Transverse colon (tissue), 4 donors: ENCODE data around the gene DIP2B. TPM values are rescaled to one million over a fixed set of nuclear protein-coding genes. Genes with fewer than 3 reads are reported as not detected.

Experiments
- DNase-seq: peaks from one replicate; pipeline ENCODE4 v3.0.0-alpha.2; 2019
- H3K27ac ChIP-seq, 4 donors: fragments of 200-600 bp; sonication (generic); 2 replicates each; pipeline ENCODE4 v1.5.1; 2016 to 2018; ENCODE audit warnings: inconsistent platforms in 4 of 4
- H3K27me3 ChIP-seq: fragments of 200-600 bp; sonication (generic); 2 replicates; pipeline ENCODE4 v1.5.1; 2017; ENCODE audit warnings: inconsistent platforms
- H3K36me3 ChIP-seq, 4 donors: fragments of 200-600 bp; sonication (generic); 2 replicates each; pipeline ENCODE4 v1.5.1; 2017 to 2019; ENCODE audit warnings: inconsistent platforms in 4 of 4
- H3K4me1 ChIP-seq, 4 donors: fragments of 200-600 bp; sonication (generic); 2 replicates each; pipeline ENCODE4 v1.5.1; 2017 to 2020; ENCODE audit warnings: inconsistent platforms in 4 of 4
- H3K4me3 ChIP-seq, 4 donors: fragments of 200-600 bp; sonication (generic); 1 replicate in 1 of 4; 2 replicates in 3 of 4; pipeline versions ENCODE4 v1.5.1 to v1.6.1; 2017 to 2019; ENCODE audit warnings: inconsistent platforms in 4 of 4
- H3K9me3 ChIP-seq, 2 donors: fragments of 200-600 bp; sonication (generic); 2 replicates each; pipeline ENCODE4 v1.5.1; 2017 to 2019; ENCODE audit warnings: inconsistent platforms in 2 of 2
- CTCF ChIP-seq, 5 experiments: fragments of 200-600 bp in 3 of 5; fragments of 450-650 bp in 2 of 5; sonication (generic) in 3 of 5; IDR thresholded peaks; 1 replicate in 2 of 5; 2 replicates in 3 of 5; pipeline ENCODE4 v1.5.1; 2016 to 2017; ENCODE audit warnings: antibody characterized with exemption in 5 of 5, inconsistent platforms in 3 of 5, mild to moderate bottlenecking in 2 of 5, moderate library complexity in 1 of 5
- EP300 ChIP-seq: sonication (generic); formaldehyde crosslinking; IDR thresholded peaks from one replicate; pipeline ENCODE4 v1.6.1; 2017; ENCODE audit warnings: antibody characterized with exemption, low read depth
- POLR2A ChIP-seq: fragments of 450-650 bp; IDR thresholded peaks from one replicate; pipeline ENCODE4 v1.6.1; 2016; ENCODE audit warnings: antibody characterized with exemption, mild to moderate bottlenecking, moderate library complexity
- POLR2AphosphoS5 ChIP-seq, 3 donors: sonication (generic); formaldehyde crosslinking; IDR thresholded peaks; one replicate each; pipeline ENCODE4 v1.6.1; 2016; ENCODE audit warnings: antibody characterized with exemption in 3 of 3
- WGBS, 2 donors: methylation state at CpG; one replicate each; pipeline ENCODE4 v1.1.5; 2018; ENCODE audit warnings: low coverage in 1 of 2; 5-methylcytosine and 5-hydroxymethylcytosine counted together
- in situ Hi-C, 4 donors: fragments of 200-750 bp; cut with MboI; loops; one replicate each; pipeline versions ENCODE4 v1.15.0 to v1.15.1; 2017; ENCODE audit warnings: low sequenced_read_pairs in 3 of 4, low pct_ligation_motif_present in 1 of 4, low pct_unique_long_range_greater_than_20kb in 1 of 4
- intact Hi-C: fragments of 100-400 bp; cut with DNase I; formaldehyde crosslinking; loops from one replicate; pipeline ENCODE4 v1.15.1; 2023; ENCODE audit warnings: low total_unique reads
- total RNA-seq, 4 donors: library from RNA; depleted of rRNA; stranded (reverse); fragments of >200 nt; gene quantifications; one replicate each; pipeline ENCODE4 v1.1.0, GENCODE V29; 2016

Gene DIP2B
- total RNA-seq, 4 donors from 2014 or later = 40.0 to 129 (median 57.9) TPM

GRCh38 chr12:50618864-50619609 is 114.3 kb downstream of the DIP2B start:
- Histone ChIP-seq H3K9me3 (no peaks in the 10 kb centered on the region), H3K27me3 (no peaks in the 10 kb centered on the region), H3K4me3 (no peak overlapping the region), H3K4me1 (peaks cover 27 to 70% (median 50%) of the 10 kb centered on the region in 4 donors), H3K36me3 (no peaks in the 10 kb centered on the region), H3K27ac (peak overlapping the region; percentile 59 to 75 (median 68))
- in situ Hi-C loops = no loop called here
- TF ChIP-seq POLR2AphosphoS5 (IDR thresholded peaks at IDR 0.05) = peak in 1 of 3 donors; percentile 48
- no peak for TF ChIP-seq CTCF (IDR thresholded peaks at IDR 0.05)
- TF ChIP-seq EP300 = no peak
- WGBS, 2 donors = 27 to 50% methylated on average over 3 to 7 of the region's 7 CpGs
- intact Hi-C loops = no loop called here
- peak; percentile 52 for DNase-seq

DNA sequence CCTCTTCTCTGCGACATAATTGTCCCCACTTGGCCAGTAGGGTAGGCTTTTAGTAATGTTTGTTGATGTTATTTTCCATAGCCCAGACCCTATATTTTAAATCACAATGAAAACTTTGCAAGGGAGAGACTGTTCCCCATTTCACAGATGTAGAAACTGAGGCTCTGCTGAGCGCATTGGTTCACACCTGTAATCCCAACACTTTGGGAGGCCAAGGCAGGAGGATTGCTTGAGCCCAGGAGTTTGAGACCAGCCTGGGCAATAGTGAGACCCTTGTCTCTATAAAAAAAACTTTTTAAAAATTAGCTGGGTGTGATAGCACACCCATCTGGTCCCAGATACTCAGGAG is 114.8 kb downstream of the DIP2B start:
- Histone ChIP-seq H3K9me3 (no peaks in the 10 kb centered on the region), H3K27me3 (no peaks in the 10 kb centered on the region), H3K36me3 (no peaks in the 10 kb centered on the region), H3K4me3 (no peak overlapping the region), H3K27ac (peak overlapping the region; percentile 59 to 75 (median 68)), H3K4me1 (peaks cover 27 to 71% (median 49%) of the 10 kb centered on the region in 4 donors)
- 56 to 74% methylated on average over 2 of the region's 2 CpGs for WGBS, 2 donors
- intact Hi-C loops = no loop called here
- no peak for DNase-seq
- TF ChIP-seq CTCF (IDR thresholded peaks at IDR 0.05) = peak in 1 of 5 experiments; percentile 11
- no peak for TF ChIP-seq POLR2A
- no peak for TF ChIP-seq EP300
- no peak for TF ChIP-seq POLR2AphosphoS5 (IDR thresholded peaks at IDR 0.05)
- in situ Hi-C loops = no loop called here

GRCh38 chr12:50620109-50620977 is 115.6 kb downstream of the DIP2B start:
- Histone ChIP-seq H3K9me3 (no peaks in the 10 kb centered on the region), H3K4me3 (no peak overlapping the region), H3K27me3 (no peaks in the 10 kb centered on the region), H3K4me1 (peaks cover 27 to 79% (median 55%) of the 10 kb centered on the region in 4 donors), H3K27ac (peak overlapping the region; percentile 59 to 75 (median 68)), H3K36me3 (no peaks in the 10 kb centered on the region)
- WGBS, 2 donors = 34% methylated on average over 9 of the region's 9 CpGs; no CpG with 5 or more reads in 1 of the 2 donors
- intact Hi-C loops (no loop called here), in situ Hi-C loops (no loop called here)
- no peak for TF ChIP-seq CTCF (IDR thresholded peaks at IDR 0.05)
- no peak for TF ChIP-seq POLR2A
- no peak for TF ChIP-seq POLR2AphosphoS5 (IDR thresholded peaks at IDR 0.05)
- no peak for TF ChIP-seq EP300
- no peak for DNase-seq

- no peak overlapping the region for H3K4me3 ChIP-seq
- H3K27ac ChIP-seq = peak overlapping the region in 3 of 4 donors; percentile 49 to 69 (median 68)
- DNase-seq = no peak
- H3K4me1 ChIP-seq = peaks cover 27 to 85% (median 54%) of the 10 kb centered on the region in 4 donors
- intact Hi-C loops = no loop called here
- TF ChIP-seq EP300 (no peak), POLR2A (no peak), CTCF (IDR thresholded peaks at IDR 0.05) (no peak), POLR2AphosphoS5 (IDR thresholded peaks at IDR 0.05) (no peak)
- WGBS, 2 donors = 29 to 45% methylated on average over 1 of the region's 1 CpG
- in situ Hi-C loops = no loop called here
- no peaks in the 10 kb centered on the region for H3K27me3 ChIP-seq
- no peaks in the 10 kb centered on the region for H3K36me3 ChIP-seq
- H3K9me3 ChIP-seq = no peaks in the 10 kb centered on the region
These were observed 116.2 kb downstream of the DIP2B start for GRCh38 chr12:50620978-50621360.
